Measurements from ENCODE around the gene RILPL1. TPM values are rescaled to one million over a fixed set of nuclear protein-coding genes. Genes with fewer than 3 reads are reported as not detected.
"Not testable (repeated sequence)": the region's sequence is repeated elsewhere in the genome, so short reads cannot be mapped to it uniquely, and the experiment has no call there.

The RILPL1 gene
- total RNA-seq, 3 donors from 2014 or later: 14.4 to 15.1 (median 14.7) TPM

DNA sequence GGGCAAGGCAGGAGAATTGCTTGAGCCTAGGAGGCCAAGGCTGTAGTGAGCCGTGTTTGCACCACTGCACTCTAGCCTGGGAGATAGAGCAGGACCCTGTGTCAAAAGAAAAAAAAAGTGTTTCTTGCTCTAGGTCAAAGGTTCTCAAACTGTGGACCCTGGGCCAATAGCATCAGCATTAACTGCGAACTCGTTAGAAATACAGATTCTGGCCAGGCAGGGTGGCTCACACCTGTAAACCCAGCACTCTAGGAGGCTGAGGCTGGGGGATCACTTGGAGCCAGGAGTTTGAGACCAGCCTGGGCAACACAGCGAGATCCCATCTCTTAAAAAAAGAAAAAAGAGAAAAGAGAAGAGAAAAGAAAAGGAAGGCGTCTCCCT lies 97.9 kb downstream of the RILPL1 start:
- H3K27ac ChIP-seq: peak overlapping the region; percentile 81 to 85
- H3K27me3 ChIP-seq: no peaks in the 10 kb centered on the region
- no peaks in the 10 kb centered on the region for H3K36me3 ChIP-seq
- H3K4me1 ChIP-seq: peaks cover 6 to 9% of the 10 kb centered on the region in 2 donors
- no peak for DNase-seq (ENCODE audit: low spot score in 2 of 2)
- H3K9me3 ChIP-seq: no peaks in the 10 kb centered on the region
- no peak for TF ChIP-seq POLR2AphosphoS5 (IDR thresholded peaks at IDR 0.05)
- no peak for TF ChIP-seq POLR2A (IDR thresholded peaks at IDR 0.05)
- TF ChIP-seq, protein P1, sequence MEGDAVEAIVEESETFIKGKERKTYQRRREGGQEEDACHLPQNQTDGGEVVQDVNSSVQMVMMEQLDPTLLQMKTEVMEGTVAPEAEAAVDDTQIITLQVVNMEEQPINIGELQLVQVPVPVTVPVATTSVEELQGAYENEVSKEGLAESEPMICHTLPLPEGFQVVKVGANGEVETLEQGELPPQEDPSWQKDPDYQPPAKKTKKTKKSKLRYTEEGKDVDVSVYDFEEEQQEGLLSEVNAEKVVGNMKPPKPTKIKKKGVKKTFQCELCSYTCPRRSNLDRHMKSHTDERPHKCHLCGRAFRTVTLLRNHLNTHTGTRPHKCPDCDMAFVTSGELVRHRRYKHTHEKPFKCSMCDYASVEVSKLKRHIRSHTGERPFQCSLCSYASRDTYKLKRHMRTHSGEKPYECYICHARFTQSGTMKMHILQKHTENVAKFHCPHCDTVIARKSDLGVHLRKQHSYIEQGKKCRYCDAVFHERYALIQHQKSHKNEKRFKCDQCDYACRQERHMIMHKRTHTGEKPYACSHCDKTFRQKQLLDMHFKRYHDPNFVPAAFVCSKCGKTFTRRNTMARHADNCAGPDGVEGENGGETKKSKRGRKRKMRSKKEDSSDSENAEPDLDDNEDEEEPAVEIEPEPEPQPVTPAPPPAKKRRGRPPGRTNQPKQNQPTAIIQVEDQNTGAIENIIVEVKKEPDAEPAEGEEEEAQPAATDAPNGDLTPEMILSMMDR (IDR thresholded peaks at IDR 0.05): no peak
- H3K4me3 ChIP-seq: peak overlapping the region; percentile 75 to 86 (median 80)
- intact Hi-C loops (cut with DNase I; ENCODE audit: low total_unique reads): no loop called here

- TF ChIP-seq, protein P1 (IDR thresholded peaks at IDR 0.05): no peak
- TF ChIP-seq POLR2A (IDR thresholded peaks at IDR 0.05): no peak
- no peak for TF ChIP-seq POLR2AphosphoS5 (IDR thresholded peaks at IDR 0.05)
- peaks cover 6 to 9% of the 10 kb centered on the region in 2 donors for H3K4me1 ChIP-seq
- H3K4me3 ChIP-seq: peak overlapping the region in 2 of 3 donors; percentile 3 to 48
- no peaks in the 10 kb centered on the region for H3K9me3 ChIP-seq
- no peaks in the 10 kb centered on the region for H3K36me3 ChIP-seq
- intact Hi-C loops (cut with DNase I; ENCODE audit: low total_unique reads): no loop called here
- peak overlapping the region in 1 of 2 donors; percentile 30 for H3K27ac ChIP-seq
- DNase-seq (ENCODE audit: low spot score in 2 of 2): no peak
- no peaks in the 10 kb centered on the region for H3K27me3 ChIP-seq
These were observed 99.9 kb downstream of the RILPL1 start for GRCh38 chr12:123433615-123434014.

DNA sequence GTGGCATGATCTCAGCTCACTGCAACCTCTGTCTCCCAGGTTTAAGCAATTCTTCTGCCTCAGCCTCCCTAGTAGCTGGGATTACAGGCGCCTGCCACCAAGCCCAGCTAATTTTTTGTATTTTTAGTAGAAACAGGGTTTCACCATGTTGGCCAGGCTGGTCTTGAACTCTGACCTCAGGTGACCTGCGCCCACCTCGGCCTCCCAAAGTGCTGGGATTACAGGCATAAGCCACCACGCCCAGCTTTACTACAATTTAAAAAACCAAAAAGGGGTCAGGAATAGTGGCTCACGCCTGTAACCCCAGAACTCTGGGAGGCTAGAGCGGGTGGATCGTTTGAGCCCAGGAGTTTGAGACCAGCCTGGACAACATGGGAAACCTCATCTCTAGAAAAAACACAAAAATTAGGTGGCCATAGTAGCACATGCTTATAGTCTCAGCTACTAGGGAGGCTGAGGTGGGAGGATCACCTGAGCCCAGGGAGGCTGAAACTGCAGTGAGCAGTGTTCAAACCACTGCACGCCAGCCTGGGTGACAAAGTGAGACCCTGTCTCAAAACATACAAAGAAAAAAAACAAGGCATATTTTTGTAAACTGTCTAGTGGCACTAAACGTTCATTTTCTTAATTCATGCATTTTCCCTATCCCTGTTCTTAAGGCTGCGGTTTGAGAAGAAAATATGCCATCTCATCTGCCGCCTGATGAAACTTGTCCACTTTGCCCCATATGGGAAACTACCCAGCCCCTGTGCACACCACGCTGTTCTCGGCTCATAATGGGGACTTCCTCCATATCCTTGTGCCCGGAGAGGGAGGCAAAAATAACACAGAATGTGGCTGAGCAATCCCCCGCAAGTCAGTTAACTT lies 101.3 kb downstream of the RILPL1 start:
- intact Hi-C loops (cut with DNase I; ENCODE audit: low total_unique reads); DNase-seq (ENCODE audit: low spot score in 2 of 2); H3K4me1 ChIP-seq; H3K36me3 ChIP-seq; H3K9me3 ChIP-seq; H3K27me3 ChIP-seq: not testable (repeated sequence)
- H3K4me3 ChIP-seq: peak overlapping the region in 2 of 3 donors; percentile 3 to 16
- H3K27ac ChIP-seq: peak overlapping the region in 1 of 2 donors; percentile 22

DNA sequence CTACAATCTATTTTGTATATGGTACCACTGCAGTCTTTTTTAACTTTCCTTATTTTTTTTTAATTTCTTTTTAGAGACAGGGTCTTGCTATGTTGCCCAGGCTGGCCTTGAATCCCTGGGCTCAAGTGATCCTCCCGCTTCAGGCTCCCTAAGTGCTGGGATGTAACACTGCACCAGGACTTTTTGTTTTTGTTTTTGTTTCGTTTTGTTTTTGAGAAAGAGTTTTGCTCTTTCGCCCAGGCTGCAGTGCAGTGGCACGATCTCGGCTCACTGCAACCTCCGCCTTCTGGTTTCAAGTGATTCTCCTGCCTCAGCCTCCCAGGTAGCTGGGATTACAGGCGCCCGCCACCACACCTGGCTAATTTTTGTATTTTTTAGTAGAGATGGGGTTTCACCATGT lies 104.4 kb downstream of the RILPL1 start:
- H3K27ac ChIP-seq; H3K27me3 ChIP-seq; DNase-seq (ENCODE audit: low spot score in 2 of 2); intact Hi-C loops (cut with DNase I; ENCODE audit: low total_unique reads); H3K4me1 ChIP-seq; H3K9me3 ChIP-seq; H3K4me3 ChIP-seq; H3K36me3 ChIP-seq: not testable (repeated sequence)

- no peak overlapping the region for H3K27ac ChIP-seq
- no peaks in the 10 kb centered on the region for H3K27me3 ChIP-seq
- TF ChIP-seq POLR2AphosphoS5 (IDR thresholded peaks at IDR 0.05) (no peak), POLR2A (IDR thresholded peaks at IDR 0.05) (no peak)
- TF ChIP-seq, protein P1 (IDR thresholded peaks at IDR 0.05): no peak
- no peaks in the 10 kb centered on the region for H3K9me3 ChIP-seq
- no peaks in the 10 kb centered on the region for H3K36me3 ChIP-seq
- no peaks in the 10 kb centered on the region for H3K4me1 ChIP-seq
- no peak overlapping the region for H3K4me3 ChIP-seq
- intact Hi-C loops (cut with DNase I; ENCODE audit: low total_unique reads): no loop called here
- DNase-seq (ENCODE audit: low spot score in 2 of 2): no peak
These were observed 104.9 kb downstream of the RILPL1 start for GRCh38 chr12:123428591-123428990.

GRCh38 chr12:123427036-123427769 lies 106.3 kb downstream of the RILPL1 start:
- TF ChIP-seq POLR2A (IDR thresholded peaks at IDR 0.05) (no peak), POLR2AphosphoS5 (IDR thresholded peaks at IDR 0.05) (no peak)
- TF ChIP-seq, protein P1 (IDR thresholded peaks at IDR 0.05): no peak
- intact Hi-C loops (cut with DNase I; ENCODE audit: low total_unique reads): no loop called here
- H3K27me3 ChIP-seq: no peaks in the 10 kb centered on the region
- H3K9me3 ChIP-seq: no peaks in the 10 kb centered on the region
- no peak overlapping the region for H3K27ac ChIP-seq
- no peaks in the 10 kb centered on the region for H3K36me3 ChIP-seq
- H3K4me3 ChIP-seq: no peak overlapping the region
- DNase-seq (ENCODE audit: low spot score in 2 of 2): no peak
- H3K4me1 ChIP-seq: no peaks in the 10 kb centered on the region
